GM18858 (cell line): ENCODE data around the gene SNX25.
"Not testable (repeated sequence)": the region's sequence is repeated elsewhere in the genome, so short reads cannot be mapped to it uniquely, and the experiment has no call there.

Source experiments
- ATAC-seq: cut with Tn5 transposase; IDR thresholded peaks from one replicate; pipeline ENCODE4 v1.9.1; 2021; ENCODE audit not compliant: unreplicated experiment

Gene SNX25

GRCh38 chr4:185335579-185335978 lies 126.2 kb downstream of the SNX25 start:
- no peak for ATAC-seq

- ATAC-seq: peak; percentile 30
Measured at GRCh38 chr4:185339941-185340340, 130.5 kb downstream of the SNX25 start.

GRCh38 chr4:185341377-185341776 lies 132.0 kb downstream of the SNX25 start:
- ATAC-seq: no peak

- ATAC-seq: peak; percentile 58
Measured at GRCh38 chr4:185341841-185342240, 132.4 kb downstream of the SNX25 start.

- ATAC-seq: peak; percentile 29
Measured at GRCh38 chr4:185343726-185344581, 134.6 kb downstream of the SNX25 start.

GRCh38 chr4:185344743-185345538 lies 135.5 kb downstream of the SNX25 start:
- peak; percentile 59 for ATAC-seq

GRCh38 chr4:185346975-185347601 lies 137.7 kb downstream of the SNX25 start:
- no peak for ATAC-seq

GRCh38 chr4:185351691-185352090 lies 142.3 kb downstream of the SNX25 start:
- ATAC-seq: no peak

- no peak for ATAC-seq
Measured at GRCh38 chr4:185352202-185352601, 142.8 kb downstream of the SNX25 start.

- ATAC-seq: no peak
Measured at GRCh38 chr4:185352741-185353140, 143.3 kb downstream of the SNX25 start.

- ATAC-seq: no peak
Measured at GRCh38 chr4:185357211-185357610, 147.8 kb downstream of the SNX25 start.

- ATAC-seq: no peak
Measured at GRCh38 chr4:185357733-185358440, 148.5 kb downstream of the SNX25 start.

GRCh38 chr4:185358514-185358913 lies 149.1 kb downstream of the SNX25 start:
- no peak for ATAC-seq

- no peak for ATAC-seq
Measured at GRCh38 chr4:185358959-185359358, 149.6 kb downstream of the SNX25 start.

- no peak for ATAC-seq
Measured at GRCh38 chr4:185359767-185360446, 150.5 kb downstream of the SNX25 start.

GRCh38 chr4:185361872-185362271 lies 152.5 kb downstream of the SNX25 start:
- no peak for ATAC-seq

- not testable (repeated sequence) for ATAC-seq
Measured at GRCh38 chr4:185362570-185362969, 153.2 kb downstream of the SNX25 start.

- no peak for ATAC-seq
Measured at GRCh38 chr4:185363251-185363650, 153.9 kb downstream of the SNX25 start.

GRCh38 chr4:185364886-185365285 lies 155.5 kb downstream of the SNX25 start:
- no peak for ATAC-seq

GRCh38 chr4:185369731-185370130 lies 160.3 kb downstream of the SNX25 start:
- no peak for ATAC-seq
